ENCODE measurements around the gene ABHD6.
"Not testable (repeated sequence)": the region's sequence is repeated elsewhere in the genome, so short reads cannot be mapped to it uniquely, and the experiment has no call there.

The ABHD6 gene

DNA sequence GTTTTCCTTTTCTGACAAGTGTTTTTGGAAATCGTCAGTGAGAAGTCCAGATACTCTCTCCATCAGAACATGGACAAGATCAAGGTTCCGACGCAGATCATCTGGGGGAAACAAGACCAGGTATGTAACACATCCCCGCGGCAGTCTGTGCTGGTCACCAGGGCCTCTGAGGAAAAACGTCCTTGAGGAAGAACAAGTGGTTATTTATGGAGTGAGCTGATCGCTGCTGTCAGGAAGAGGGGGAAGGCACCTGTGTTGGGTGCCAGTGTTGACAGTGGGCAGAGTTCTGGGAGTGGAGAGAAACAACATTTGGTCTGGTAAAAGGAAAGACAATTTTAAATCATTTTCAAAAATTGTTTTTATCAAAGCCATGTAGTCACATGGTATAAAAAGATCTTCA is 47.7 kb downstream of the ABHD6 start:
- no peak for DNase-seq

DNA sequence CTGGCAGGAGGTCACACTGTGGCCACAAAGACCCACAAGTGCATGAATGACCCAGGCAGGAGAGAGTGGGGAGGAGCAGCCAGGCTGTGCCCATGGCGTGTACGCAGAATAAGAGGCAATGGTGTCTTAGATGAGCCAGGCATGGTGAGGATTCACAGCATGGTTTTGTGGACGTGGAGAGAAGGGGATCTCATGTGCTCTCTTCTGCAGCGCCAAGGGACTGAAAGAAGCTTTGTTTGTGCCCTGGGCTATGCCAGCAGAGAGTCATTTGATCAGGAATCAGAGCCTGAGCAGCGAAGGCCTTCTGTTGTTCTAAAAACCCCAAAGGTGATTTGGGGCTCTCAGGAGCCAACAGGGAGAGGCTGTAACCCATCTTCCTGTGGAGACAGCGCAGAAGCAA is 49.8 kb downstream of the ABHD6 start:
- DNase-seq: no peak

DNA sequence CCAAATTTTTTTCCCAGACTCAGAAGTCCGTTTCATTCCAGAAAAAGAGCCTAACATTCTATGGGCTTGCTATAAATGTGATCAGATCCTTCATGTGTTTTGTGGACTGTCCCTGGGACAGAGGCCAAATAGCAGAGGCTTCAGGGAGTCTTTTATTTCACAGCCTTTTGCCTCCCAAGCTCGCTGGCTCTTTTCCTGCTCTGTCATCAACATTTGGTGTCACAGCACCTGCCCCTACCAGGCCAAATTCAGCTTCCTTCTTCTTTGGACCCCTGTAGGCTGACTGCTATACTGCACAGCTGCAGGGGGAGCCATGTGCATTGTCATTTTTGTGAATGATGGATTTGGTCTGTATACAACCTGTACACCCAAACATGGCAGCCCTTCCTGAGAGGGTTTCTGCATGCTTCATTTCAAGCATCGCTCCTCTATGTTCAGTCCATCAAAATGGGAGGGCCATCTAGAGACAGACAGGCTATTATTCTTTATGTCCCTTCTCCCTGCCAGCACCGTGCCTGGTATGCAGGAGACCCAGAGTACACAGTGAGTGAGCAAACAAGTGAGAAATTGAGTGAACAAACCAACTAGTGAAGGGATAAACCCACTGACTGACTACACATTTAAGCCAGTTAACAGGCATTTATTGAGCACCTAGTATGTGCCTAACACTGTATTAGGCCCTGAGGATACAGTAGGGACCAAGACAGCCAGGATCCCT is 50.6 kb downstream of the ABHD6 start:
- no peak for DNase-seq

DNA sequence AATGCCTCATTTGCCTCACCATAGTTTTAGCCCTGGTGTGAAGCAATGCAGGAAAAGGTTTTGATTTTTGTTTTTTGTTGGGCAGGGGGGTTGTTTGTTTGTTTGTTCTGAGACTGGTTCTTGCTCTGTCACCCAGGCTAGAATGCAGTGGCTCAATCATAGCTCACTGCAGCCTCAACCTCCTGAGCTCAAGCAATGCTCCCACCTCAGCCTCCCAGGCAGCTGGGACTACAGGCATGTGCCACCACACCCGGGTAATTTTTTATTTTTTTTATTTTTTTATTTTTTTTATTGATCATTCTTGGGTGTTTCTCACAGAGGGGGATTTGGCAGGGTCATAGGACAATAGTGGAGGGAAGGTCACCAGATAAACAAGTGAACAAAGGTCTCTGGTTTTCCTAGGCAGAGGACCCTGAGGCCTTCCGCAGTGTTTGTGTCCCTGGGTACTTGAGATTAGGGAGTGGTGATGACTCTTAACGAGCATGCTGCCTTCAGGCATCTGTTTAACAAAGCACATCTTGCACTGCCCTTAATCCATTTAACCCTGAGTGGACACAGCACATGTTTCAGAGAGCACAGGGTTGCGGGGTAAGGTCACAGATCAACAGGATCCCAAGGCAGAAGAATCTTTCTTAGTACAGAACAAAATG is 51.5 kb downstream of the ABHD6 start:
- not testable (repeated sequence) for DNase-seq

DNA sequence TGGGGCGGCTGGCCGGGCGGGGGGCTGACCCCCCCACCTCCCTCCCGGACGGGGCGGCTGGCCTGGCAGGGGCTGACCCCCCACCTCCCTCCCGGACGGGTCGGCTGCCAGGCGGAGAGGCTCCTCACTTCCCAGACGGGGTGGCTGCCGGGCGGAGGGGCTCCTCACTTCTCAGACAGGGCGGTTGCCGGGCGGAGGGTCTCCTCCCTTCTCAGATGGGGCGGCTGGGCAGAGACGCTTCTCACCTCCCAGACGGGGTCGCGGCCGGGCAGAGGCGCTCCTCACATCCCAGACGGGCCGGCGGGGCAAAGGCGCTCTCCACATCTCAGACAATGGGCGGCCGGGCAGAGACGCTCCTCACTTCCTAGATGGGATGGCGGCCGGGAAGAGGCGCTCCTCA is 52.9 kb downstream of the ABHD6 start:
- not testable (repeated sequence) for DNase-seq

DNA sequence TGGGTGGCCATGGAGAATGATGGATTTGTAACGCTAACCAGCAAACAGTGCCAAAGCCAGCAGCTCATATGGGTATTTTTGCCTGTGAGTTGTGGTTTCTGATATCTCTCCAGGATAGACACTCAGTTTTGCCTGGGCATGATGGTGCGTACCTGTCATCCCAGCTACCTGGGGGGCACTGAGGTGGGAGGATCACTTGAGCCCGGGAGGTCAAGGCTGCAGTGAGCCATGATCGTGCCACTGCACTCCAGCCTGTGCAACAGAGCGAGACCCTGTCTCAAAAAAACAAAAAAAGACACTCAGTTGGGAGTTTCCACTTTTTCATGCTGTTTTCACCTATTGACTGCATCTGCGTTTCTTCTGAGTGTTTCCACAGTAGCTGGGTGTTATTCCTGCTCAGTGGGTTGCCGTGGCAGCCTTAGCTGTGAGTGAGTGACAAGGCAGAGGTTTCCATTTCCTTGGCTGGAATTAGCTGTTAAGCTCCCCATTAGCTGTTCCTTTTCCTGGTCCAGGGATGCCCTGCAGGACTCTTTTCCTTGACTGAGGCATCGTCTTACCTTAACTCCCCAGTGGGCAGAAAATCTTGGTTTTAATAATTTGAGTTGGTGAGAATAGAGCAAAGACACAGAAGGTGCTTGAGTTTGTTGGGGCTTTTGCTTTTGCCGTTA is 54.2 kb downstream of the ABHD6 start:
- no peak for DNase-seq

DNA sequence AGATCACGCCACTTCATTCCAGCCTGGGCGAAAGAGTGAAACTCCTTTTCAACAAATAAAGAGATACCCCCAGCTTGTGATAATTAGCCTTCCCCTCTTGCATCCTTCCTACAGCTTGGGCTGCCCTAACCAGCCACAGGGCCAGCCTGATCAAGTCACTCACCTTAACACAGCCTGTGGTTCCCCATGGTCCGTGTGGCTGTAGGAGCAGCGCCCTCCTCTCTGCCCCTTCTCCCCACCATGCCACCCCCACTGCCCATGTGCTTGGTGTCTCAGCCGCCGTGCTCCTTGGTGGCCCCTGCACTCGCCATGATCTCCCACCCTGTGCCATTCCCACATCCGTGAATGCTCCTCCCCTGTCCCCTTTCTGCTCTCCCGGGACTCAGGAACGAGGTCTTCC is 55.3 kb downstream of the ABHD6 start:
- no peak for DNase-seq

DNA sequence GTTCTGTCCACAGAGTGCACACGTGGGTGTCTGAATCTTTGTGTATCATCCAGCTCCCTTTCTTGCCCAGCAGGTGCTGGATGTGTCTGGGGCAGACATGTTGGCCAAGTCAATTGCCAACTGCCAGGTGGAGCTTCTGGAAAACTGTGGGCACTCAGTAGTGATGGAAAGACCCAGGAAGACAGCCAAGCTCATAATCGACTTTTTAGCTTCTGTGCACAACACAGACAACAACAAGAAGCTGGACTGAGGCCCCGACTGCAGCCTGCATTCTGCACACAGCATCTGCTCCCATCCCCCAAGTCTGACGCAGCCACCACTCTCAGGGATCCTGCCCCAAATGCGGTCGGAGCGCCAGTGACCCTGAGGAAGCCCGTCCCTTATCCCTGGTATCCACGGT is 55.9 kb downstream of the ABHD6 start:
- no peak for DNase-seq

DNA sequence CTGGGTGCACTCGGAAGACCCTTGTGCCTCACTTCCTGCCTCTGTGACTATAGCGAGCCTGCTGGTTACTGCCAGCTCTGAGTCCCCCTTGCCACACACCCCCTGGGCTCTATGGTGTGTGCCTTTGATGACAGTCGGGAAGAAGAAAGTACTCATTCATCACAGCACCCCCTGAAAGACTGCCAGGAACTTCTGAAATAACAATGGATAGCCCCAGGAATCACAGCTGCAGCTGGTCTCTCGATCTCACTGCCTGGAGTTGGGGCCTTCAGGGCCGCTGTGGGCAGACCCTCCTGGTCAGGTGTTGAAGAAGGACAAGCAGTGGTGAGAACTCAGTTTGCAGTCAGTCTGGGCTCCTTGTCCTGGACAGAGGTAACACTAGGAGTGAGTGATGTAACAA is 58.7 kb downstream of the ABHD6 start:
- no peak for DNase-seq

DNA sequence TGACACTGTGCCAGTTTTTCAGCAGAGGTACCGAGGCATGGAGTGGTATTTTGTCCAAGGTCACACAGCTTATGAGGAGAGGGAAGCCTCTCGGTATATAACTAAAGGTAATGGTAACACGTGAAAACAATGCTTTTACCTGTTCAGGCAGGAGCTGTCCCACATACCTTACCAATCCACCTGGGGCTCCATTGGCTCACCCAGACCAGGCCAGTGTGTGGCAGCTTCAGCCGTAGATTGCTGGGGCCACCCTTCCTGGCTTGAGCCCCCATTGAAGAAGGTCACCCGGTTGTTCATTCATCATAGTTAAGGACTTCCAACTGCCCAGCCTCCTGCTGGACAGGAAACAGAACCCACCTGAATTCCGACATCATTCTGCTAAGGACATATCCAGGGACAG is 59.3 kb downstream of the ABHD6 start:
- no peak for DNase-seq

DNA sequence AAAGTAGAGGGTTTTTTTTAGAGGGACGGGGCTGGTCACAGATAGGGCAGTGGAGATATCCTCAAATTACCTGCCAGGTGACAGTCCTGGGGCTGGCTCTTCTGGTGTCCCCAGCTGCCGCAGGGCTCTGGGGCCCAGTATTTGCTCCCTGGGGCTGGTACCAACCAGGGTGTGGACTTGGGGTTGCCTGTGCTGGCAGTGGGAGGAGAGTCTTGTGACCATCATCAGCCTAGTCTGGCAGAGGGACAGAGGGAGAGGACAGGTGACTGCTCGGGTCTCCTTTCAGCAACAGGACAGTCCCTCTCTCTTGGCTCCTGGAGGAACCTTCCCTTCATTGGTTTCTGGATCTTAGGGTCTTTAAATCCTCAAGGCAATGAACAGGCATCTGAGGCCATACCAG is 60.6 kb downstream of the ABHD6 start:
- DNase-seq: no peak

DNA sequence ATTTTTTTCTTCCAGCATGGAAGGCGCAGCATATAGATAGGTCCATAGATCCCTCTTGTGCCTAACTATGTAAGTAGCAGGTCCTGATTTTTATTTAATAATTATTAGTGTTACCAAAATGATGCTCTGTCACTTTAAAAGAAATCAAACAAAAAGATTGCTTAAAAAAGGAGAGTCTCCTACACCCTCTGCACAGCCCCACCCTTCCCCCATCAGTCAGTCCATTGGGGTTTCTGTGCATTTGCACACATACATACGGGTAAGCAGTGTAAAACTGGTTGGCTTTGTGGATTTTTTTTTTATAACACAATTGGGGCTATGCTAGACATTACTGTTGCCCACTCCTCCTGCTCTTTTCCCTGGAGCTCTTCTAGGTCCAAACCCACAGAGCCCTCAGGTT is 61.5 kb downstream of the ABHD6 start:
- DNase-seq: no peak

DNA sequence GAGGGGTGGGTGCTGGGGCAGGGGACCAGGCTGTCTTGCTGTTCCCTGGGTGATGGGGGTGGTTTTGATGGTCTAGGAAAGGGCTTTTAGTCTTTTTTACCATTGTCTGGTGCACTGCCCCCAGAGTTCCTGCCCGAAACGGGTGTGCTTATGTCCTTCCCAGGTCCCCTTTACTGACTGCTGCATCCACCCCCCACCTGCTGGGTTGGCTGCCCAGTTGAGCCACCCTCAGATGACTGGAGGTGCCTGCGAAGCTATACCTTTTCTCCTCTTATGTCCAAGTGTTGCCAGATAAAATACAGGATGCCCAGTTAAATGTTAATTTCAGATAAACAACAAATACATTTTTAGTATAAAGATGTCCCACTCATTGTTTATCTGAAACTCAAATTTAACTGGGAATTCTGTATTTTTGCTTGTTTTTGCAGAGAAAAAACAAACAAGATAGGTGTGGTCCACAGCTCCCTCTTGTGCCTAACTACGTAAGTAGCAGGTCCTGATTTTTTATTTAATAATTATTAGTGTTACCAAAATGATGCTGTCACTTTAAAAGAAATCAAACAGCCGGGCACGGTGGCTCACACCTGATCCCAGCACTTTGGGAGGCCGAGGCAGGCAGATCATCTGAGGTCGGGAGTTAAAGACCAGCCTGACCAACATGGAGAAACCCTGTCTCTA is 62.4 kb downstream of the ABHD6 start:
- no peak for DNase-seq

DNA sequence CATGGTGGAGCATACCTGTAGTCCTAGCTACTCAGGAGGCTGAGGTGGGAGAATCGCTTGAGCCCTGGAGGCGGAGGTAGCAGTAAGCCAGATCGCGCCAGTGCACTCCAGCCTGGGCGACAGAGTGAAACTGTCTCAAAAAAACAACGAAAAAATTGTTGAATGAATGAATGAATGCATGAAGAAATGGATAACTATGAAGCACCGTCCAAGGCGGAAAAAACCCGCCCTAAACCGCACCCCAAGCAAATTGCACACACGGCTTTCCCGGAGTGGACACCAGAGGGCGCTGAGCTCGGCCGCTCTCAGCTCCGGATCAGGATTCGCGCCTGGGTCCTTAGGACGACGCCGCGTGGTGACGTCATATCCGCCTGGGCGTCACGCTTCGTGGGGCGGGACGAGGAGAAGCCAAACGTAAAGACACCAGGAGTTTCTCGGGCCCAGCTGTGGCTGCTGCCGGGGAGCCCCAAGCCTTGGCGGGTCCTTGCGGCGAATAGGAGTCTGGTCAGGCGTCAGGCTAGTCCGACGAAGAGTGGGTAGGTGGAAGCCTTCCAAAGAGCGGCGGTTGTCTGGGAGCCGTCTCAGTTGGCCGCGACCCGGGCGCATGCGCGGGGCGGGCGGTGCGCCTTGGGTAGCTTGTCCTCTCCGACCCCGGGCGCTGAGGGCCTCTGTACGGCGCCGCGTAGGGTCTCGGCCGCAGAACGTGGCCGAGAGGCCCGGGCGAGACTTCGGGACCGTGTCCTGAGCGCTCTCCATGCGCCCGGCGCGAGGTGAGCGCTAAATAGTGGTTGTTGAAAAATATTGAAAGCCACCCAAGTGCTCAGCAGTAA is 68.5 kb downstream of the ABHD6 start, which contains the start of the genes HTD2 and RPP14:
Gene HTD2, plus strand, starts transcription at position 639 of the 830 bp plus-strand sequence. CDS start 11,094 bp downstream, outside the sequence.
Gene RPP14, plus strand, starts transcription at position 364 of the 830 bp plus-strand sequence. CDS start 4,085 bp downstream, outside the sequence.
- DNase-seq: peak; percentile 97 to 98

DNA sequence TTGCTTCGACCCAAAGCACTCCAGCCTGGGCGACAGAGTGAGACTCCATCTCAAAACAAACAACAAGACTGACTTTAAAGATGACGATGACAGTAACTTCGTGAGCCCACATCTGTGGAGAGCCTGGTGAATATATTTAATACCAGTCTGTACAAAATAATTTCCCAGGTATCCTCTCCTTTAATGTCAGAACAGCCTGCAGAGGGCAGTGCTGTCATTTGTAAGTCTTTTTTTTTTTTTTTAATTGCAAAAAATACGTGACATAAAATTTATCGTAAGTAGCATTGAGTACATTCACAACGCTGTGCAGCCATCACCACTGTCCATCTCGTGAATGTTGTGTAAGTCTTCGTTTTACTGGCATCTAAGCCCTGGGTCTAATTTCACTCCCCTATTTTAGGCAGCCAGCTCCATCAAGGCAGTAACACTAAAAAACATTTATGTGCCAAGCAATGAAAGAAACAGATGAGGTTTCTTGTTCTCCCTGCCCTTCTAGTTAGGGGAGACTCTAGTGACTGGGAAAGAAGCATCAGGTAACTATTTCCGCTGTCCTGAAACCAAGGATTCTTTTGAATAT is 70.1 kb downstream of the ABHD6 start:
- peak; percentile 57 to 76 for DNase-seq

DNA sequence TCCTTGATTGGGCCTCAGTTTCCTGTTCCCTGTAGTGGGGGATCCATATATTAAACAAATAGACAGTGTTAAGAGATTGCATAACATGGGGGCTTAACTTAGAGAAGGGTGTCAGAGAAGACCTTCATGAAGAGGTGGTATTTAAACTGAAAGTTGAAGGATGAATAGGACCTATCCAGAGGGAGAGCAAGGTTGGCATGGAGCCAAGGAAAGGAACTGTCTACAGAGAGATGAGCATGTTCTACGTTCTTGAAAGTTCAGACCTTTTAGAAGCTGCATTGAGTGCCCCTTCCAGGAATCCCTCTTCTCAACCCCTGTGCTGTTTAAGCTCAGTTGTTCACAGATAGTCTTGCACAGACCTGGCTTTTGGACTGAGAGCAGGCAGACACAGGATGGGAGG is 71.1 kb downstream of the ABHD6 start:
- no peak for DNase-seq

DNA sequence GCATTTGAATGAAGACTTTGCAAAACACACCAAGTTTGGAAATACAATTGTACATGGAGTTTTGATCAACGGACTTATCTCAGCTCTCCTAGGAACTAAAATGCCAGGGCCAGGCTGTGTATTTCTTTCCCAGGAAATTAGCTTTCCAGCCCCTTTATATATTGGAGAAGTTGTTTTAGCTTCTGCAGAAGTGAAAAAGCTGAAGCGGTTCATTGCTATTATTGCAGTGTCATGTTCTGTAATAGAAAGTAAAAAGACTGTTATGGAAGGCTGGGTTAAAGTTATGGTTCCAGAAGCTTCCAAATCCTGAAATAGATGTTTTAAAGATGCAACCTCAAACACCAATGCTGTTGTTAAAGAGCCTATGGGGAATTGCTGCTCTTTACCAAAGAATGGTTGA is 80.2 kb downstream of the ABHD6 start:
- DNase-seq: no peak

DNA sequence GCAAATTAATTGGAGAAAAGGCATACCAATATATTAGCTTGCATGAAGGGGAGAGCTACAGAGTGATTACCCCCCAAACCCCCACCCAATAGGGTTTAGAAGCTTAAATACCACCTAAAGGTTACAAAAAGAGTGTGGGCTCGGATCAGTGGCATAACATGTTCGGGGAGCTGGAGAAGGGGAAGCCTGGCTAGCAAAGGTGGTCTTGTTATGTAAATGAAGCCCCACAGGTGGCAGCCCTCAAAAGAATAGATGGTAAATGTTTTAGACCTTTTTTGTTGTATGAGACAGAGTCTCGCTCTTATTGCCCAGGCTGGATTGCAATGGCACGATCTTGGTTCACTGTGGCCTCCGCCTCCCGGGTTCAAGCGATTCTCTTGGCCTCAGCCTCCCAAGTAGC is 84.2 kb downstream of the ABHD6 start:
- no peak for DNase-seq

DNA sequence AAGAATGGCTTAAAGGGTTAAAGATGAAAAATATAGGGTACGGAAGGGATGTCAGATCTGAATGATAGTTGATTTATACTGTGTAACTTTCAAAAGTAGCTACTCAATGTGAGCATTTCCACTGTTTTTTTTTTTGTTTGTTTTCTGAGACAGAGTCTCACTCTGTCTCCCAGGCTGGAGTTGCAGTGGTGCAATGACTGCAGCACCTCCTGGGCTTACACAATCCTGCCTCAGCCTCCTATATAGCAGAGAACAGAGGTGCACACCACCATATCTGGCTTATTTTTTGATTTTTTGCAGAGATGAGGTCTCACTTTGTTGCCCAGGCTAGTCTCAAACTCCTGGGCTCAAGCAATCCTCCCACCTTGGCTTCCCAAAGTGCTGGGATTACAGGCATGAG is 85.2 kb downstream of the ABHD6 start:
- no peak for DNase-seq

DNA sequence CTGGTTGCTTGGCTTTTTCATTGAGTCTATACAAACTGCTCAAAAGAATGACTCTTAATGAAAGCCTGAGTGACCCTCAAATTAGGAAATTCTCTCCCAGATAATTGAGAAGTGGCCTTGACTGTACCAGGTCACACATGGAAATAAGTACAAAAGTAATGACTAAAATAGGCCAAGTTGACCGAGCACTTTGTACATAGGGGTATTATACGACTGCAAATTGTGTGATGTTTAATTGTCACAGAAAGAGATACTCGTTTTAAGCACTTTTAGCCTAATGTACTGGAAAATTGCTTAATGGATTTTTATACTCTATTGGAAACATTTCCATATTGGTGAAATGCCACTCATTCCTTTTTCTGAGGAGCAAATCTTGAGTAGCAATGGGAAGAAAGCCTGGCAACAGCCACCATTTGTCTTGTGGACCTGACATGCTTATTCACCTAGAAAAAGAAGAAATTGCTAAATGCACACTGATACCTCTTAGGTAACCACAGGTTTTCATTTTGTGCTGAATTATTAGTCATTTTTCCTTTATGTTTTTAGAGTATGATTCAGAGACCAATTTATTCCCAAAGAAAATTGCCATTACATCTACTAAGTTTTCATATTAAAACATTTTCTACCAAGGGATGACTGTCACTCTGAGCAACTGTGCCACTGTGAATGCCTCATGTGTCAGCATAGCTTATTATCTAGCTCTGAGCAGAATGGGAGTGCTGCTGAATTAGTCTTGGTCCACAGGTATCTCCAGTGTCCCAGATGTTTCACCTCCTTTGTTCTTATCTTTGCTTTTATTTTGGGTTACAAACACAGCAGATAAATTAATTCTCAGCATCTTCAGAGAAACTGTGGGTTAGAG is 86.2 kb downstream of the ABHD6 start:
- no peak for DNase-seq

Data from CD4-positive, alpha-beta T cell treated with Interleukin-4 for 1 hour (primary cell).